BJ (cell line): ENCODE measurements around the gene LRRC19. TPM values are rescaled to one million over a fixed set of nuclear protein-coding genes. Genes with fewer than 3 reads are reported as not detected.
A peak's percentile ranks its signal among the peaks of the same experiment; 100 is the strongest.

Experiments
- CTCF ChIA-PET: fragments of 350-600 bp; formaldehyde crosslinking; extraction: SDS; loops from one replicate; lab custom pipeline; 2021; ENCODE audit warnings: antibody characterized with exemption, inconsistent platforms; lab: Yijun Ruan, JAX
- POLR2A ChIA-PET: fragments of 300-600 bp; sonication (Branson Sonifier 250); formaldehyde crosslinking; extraction: SDS; loops from one replicate; lab custom pipeline; 2021; ENCODE audit warnings: antibody characterized with exemption; lab: Charles Lee
- DNase-seq: peaks from one replicate; pipeline ENCODE4 v3.0.0-alpha.2; 2011; ENCODE audit warnings: low read depth
- H3K27me3 ChIP-seq: 2 replicates; pipeline ENCODE4 v1.6.0; 2011; ENCODE audit warnings: low read length; ENCODE audit not compliant: control insufficient read depth, insufficient read depth
- H3K36me3 ChIP-seq: 2 replicates; pipeline ENCODE4 v1.5.1; 2011; ENCODE audit warnings: low read length; ENCODE audit not compliant: control insufficient read depth, insufficient read depth
- H3K4me3 ChIP-seq: 2 replicates; pipeline ENCODE4 v1.5.1; 2011; ENCODE audit warnings: low read depth, mild to moderate bottlenecking, control low read depth, low read length
- polyA plus RNA-seq: library from polyadenylated mRNA; depleted of rRNA; stranded (reverse); fragments of >200 nt; gene quantifications from 2 replicates; pipeline ENCODE4 v1.2.3, GENCODE V29; 2011
- TF ChIP-seq, protein P1 (sequence below): IDR thresholded peaks from 2 replicates; pipeline ENCODE4 v1.5.1; 2011; ENCODE audit warnings: low read depth, mild to moderate bottlenecking, control low read depth, inconsistent platforms, low read length, moderate library complexity; ENCODE audit not compliant: insufficient read depth

LRRC19 gene
- polyA plus RNA-seq, 1 experiment = not detected

DNA sequence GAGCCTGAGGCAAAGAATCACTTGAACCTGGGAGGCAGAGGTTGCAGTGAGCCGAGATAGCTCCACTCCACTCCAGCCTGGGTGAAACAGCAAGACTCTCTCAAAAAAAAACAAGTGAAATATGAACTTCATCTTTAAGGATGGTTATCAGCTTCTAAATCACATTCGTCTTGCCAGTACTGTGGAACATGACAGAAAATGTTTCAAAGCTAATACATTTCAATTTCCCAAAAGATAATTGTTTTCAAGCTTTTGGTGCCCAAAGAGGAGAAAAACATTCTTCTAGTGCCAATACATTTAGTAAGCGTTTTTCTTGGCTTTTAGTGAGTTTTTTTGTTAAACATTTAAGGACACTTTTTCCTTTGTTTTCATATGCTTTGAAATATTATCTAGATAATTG lies 53.7 kb downstream of the LRRC19 start:
- CTCF ChIA-PET = no interaction called here
- TF ChIP-seq, protein P1, sequence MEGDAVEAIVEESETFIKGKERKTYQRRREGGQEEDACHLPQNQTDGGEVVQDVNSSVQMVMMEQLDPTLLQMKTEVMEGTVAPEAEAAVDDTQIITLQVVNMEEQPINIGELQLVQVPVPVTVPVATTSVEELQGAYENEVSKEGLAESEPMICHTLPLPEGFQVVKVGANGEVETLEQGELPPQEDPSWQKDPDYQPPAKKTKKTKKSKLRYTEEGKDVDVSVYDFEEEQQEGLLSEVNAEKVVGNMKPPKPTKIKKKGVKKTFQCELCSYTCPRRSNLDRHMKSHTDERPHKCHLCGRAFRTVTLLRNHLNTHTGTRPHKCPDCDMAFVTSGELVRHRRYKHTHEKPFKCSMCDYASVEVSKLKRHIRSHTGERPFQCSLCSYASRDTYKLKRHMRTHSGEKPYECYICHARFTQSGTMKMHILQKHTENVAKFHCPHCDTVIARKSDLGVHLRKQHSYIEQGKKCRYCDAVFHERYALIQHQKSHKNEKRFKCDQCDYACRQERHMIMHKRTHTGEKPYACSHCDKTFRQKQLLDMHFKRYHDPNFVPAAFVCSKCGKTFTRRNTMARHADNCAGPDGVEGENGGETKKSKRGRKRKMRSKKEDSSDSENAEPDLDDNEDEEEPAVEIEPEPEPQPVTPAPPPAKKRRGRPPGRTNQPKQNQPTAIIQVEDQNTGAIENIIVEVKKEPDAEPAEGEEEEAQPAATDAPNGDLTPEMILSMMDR = no peak
- POLR2A ChIA-PET = no interaction called here

DNA sequence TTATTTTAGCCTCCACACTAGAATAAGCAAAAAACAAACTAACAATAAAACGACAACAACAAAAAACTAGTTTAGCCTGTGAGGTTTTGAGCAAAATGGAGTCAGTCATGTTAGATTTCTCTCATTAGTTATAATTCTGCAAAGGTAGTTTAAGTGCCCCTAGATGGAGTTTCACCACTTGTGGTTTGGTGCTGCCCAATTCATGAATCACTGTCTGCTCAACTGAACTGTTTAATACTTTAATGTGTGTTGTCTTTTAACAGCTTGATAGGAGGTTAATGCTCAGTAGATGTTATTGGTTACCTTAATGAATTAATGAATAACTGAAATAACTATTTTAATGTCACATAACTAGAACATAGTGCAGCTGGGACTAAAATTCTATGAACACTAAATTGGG lies 55.0 kb downstream of the LRRC19 start:
- Histone ChIP-seq H3K4me3 (no peak overlapping the region), H3K27me3 (no peaks in the 10 kb centered on the region), H3K36me3 (no peaks in the 10 kb centered on the region)
- ChIA-PET POLR2A (no interaction called here), CTCF (no interaction called here)
- TF ChIP-seq, protein P1 = no peak
- no peak for DNase-seq

More for the DNA sequence above, 53.7 kb downstream of the LRRC19 start:
- Histone ChIP-seq H3K36me3 (no peaks in the 10 kb centered on the region), H3K4me3 (no peak overlapping the region), H3K27me3 (no peaks in the 10 kb centered on the region)
- no peak for DNase-seq

DNA sequence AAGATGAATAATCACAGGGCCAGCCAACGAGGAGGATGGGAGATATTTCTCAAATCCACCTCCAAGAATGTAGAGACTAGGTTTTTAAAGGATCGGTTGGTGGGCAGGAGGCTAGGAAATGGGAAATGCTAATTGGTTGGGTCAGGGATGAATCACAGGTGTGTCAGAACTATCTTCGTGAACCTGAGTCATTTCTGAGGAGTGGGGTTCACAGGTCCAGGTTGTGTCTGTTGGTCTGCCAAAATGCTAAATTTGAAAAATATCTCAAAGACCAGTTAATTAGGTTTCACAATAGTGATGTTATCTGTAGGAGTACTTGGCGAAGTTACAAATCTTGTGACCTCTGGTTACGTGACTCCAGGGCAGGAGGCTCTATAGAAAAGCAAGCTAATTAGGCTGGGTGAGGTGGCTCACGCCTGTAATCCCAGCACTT lies 55.8 kb downstream of the LRRC19 start:
- H3K36me3 ChIP-seq = no peaks in the 10 kb centered on the region
- TF ChIP-seq, protein P1 = no peak
- ChIA-PET CTCF (no interaction called here), POLR2A (no interaction called here)
- no peak overlapping the region for H3K4me3 ChIP-seq
- DNase-seq = no peak
- no peaks in the 10 kb centered on the region for H3K27me3 ChIP-seq

DNA sequence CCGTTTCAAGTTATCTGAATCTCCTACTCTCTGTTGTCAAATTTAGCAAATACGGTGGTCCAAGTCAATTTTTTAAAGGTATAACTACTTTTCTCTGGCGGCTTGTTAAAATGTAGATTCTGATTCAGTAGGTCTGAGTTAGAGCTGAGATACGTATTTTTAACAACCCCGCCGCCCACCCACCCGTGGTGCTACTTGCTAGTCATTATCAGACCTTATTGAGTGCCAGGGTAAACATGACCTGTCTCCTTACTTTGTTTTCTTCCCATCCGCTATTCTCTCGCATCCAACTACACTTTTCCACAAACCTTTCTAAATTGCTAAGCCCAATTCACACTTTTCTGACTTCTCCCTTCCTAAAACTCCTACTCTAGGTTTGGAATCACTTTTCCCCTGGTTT lies 57.7 kb downstream of the LRRC19 start:
- CTCF ChIA-PET = interaction anchor here (1.0 kb wide), 1 partner anchor 8 kb away, joined by 3 read pairs; the partner anchor contains the start of gene IFT74
- H3K4me3 ChIP-seq = peak overlapping the region; percentile 99
- POLR2A ChIA-PET = interaction anchor here (0.9 to 1.8 kb wide), 2 partner anchors 8 to 56 kb away, joined by 3 to 7 read pairs; partner anchors contain the start of gene IFT74
- H3K27me3 ChIP-seq = no peaks in the 10 kb centered on the region
- DNase-seq = no peak
- TF ChIP-seq, protein P1 = no peak
- no peaks in the 10 kb centered on the region for H3K36me3 ChIP-seq

DNA sequence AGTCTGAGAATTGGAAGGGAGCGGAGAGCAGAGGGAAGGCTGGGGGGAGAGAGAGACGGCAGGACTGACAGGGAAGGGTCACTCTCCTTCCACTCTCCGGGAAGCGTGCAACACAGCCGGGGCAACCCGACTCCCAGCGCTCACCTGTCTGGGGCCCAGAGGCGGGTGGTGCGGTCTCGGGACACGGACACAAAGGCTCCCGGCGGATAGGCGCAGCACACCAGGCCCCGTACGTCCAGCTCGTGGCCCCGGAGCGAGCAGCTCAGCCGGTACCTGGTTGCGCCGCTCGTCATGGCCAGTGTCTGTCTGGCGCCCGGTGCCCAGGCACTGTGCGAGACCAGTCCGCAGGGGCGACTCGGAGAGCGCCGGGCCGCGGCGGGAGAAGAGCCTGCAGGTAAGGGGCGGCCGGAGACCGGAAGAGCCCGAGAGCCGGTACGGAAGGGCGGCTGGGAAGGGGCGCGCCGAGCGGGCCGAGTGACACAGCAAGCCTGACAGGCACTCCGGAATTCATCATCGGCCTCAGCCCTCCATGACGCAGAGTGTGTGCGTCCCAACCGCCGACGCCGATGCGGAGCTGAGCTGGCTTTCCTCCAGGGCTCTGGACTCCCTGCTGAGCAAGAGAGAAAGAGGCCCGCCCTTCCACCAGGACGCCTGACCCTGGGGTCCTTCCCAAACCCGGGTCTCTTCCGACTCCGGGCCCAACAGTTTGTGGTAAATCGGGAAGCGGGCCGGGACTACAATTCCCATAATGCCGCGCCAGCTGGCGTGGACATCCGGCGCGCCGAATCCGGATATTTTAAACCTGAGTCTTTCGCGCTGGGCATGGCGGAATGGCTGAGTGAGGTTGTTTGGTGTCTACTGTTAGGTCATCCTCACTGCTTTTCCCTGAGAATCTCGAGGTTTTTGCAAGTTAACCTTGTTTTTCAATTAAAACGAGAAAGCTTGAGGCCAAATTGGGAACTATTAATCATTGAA lies 58.4 kb downstream of the LRRC19 start, which contains the start of gene PLAA:
Gene PLAA (minus strand): TSS at position 490 of the 975 bp plus-strand sequence. CDS start 197 bp downstream, at position 293.
- peak within 1 kb of the TSS; percentile 99 for H3K4me3 ChIP-seq
- CTCF ChIA-PET = no interaction called here
- H3K27me3 ChIP-seq = no peaks in the 10 kb centered on the region
- peak; percentile 50 for DNase-seq
- H3K36me3 ChIP-seq = no peaks in the 10 kb centered on the region
- POLR2A ChIA-PET = interaction anchor here (0.9 to 1.8 kb wide), 2 partner anchors 9 to 55 kb away, joined by 3 to 7 read pairs; partner anchors contain the start of gene IFT74
- TF ChIP-seq, protein P1 = no peak
